NCI-H146 treated with DMSO at 0.1 percent for 48 hours (cell line): ENCODE data around the gene AATK.

ENCODE experiments used
- DNase-seq: peaks from one replicate; lab custom pipeline; 2025; ENCODE audit not compliant: unreplicated experiment; lab: John Stamatoyannopoulos, UW

AATK gene

DNA sequence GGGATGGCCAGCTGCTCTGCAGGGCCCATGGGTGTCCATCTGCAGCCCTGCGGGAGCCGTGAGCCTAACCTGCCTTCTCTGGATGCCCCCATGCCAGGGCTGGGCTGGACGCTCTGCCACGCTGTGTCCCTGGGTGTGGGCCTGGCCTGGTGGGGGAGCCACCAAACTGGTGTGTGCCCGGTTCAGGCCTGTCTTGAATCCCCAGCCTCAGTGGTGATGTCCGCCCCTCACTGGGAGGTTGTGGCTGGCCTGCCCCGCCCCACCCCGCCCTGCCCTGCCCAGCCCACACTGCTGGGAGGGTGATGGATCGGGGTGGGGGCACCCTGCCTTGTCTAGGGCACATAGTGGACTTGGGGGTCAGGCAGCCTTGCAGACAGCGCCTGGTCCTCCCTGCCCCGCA is 50.8 kb downstream of the AATK start:
- DNase-seq, result no peak

GRCh38 chr17:81114351-81115093 is 51.5 kb downstream of the AATK start:
- DNase-seq, result no peak

DNA sequence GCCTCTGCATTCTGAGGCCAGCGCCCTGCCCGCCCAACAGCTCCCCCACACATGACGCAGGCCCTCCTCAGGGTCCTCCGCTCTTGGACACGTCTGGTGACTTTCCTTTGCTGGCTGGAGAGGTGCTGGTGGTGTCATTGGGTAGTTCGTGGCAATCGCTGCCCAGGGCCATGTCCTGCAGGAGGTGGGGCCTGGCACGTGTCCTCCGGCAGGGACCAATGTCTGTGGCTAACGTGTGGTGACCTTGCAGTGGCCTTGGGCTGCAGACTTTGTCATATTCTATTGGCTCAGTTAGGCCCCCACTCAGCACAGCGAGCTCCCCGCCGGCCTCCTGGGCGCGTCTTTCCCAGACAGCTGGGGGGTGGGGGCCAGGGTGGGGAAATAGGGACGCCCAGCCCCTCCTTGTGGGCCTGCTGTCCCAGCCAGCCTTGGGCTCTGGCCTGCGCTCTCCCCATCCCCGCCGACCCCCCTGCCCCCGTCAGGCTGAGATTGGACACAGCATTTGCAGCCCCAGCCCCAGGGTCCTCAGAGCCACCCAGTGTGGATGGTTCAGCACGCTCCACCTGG is 52.8 kb downstream of the AATK start:
- DNase-seq, result no peak

- no peak for DNase-seq
Measured at GRCh38 chr17:81112450-81112849, 53.6 kb downstream of the AATK start.

- peak; percentile 5 for DNase-seq
Measured at GRCh38 chr17:81111066-81111465, 55.0 kb downstream of the AATK start.

- DNase-seq, result no peak
Measured at GRCh38 chr17:81110488-81111040, 55.5 kb downstream of the AATK start.

DNA sequence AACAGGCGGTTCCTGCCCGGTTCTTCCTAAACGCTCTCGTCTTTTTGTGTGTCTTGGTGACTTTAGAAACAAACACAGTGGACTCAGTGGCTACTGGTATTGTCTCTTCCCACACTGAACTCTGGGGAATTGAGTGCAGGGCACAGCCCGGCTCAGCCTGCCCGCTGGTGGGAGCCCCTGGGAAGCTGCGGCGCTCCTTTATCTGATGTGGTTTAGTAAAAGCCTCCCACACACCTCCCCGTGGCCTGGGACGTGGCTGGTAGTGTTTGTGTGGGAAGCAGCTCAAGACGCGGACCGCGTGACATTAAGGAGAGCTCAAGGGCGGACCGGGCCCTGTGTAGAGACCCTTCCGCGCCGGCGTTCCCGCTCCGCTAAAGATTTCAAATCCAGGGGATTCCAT is 56.1 kb downstream of the AATK start:
- DNase-seq, result no peak

- DNase-seq, result no peak
Measured at GRCh38 chr17:81108220-81108619, 57.8 kb downstream of the AATK start.

DNA sequence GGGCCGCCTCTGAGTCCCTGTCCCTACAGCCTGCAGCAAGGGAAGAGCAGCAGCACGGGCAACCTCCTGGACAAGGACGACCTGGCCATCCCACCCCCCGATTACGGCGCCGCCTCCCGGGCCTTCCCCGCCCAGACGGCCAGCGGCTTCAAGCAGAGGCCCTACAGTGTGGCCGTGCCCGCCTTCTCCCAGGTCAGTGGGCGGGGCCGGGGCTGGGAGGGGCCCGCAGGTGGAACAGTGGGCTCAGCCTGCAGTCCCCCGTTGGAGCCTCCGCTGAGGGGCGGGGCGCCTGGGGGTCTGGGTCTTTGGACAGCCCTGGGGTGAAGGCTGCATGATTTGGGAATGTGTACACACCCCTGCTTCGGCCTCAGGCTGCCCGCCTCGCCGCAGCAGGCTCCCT is 59.3 kb downstream of the AATK start:
- DNase-seq, result no peak

DNA sequence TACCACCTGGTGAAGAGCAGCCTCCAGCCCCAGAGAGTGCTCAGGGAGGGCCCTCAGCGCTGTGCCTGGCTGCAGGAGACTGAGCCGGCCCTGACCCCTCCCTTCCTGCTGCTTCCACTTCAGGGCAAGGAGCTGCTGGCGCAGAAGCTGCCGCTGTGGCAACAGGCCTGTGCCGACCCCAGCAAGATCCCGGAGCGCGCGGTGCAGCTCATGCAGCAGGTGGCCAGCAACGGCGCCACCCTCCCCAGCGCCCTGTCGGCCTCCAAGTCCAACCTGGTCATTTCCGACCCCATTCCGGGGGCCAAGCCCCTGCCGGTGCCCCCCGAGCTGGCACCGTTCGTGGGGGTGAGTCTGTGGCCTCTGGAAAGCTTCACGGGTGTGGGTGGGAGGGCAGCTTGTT is 62.6 kb downstream of the AATK start:
- DNase-seq, result no peak

DNA sequence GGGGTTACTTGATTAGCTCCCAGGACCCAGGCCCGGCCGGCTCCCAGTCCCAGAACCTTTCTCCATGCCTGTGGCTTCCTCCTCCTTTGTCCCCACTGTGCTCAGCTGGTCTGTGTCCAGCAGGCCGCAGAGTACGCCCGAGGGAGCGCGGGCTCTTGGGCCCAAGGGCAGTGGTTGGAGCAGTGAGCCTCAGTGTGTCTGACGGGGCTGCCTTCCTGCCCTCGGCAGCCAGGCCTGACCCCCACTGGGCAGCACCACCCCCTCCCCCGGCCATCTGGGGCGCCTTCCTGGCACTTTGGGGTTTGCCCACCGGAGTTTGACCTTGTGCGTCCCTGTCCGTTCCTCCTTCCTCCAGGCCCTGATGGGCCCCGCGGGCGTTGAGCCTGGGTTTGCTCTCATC is 63.2 kb downstream of the AATK start:
- no peak for DNase-seq

DNA sequence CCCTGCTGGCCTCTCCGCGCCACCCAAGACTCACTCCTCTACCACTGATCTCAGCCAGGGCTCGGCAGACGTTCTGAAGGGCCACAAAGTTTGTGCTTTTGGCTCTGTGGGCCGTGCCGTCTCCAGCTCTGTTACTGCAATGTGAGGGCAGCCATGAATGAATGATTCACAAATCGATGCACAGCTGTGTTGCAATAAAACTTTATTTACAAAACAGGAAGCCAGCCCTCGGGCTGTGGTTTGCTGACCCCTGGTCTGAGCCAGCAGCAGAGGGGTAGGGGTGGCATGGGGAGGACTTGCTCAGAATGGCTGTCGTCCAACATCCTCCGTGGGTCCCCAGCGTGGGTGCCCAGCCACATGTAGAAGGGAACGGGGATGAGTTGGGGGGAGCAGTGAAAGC is 63.7 kb downstream of the AATK start:
- no peak for DNase-seq

DNA sequence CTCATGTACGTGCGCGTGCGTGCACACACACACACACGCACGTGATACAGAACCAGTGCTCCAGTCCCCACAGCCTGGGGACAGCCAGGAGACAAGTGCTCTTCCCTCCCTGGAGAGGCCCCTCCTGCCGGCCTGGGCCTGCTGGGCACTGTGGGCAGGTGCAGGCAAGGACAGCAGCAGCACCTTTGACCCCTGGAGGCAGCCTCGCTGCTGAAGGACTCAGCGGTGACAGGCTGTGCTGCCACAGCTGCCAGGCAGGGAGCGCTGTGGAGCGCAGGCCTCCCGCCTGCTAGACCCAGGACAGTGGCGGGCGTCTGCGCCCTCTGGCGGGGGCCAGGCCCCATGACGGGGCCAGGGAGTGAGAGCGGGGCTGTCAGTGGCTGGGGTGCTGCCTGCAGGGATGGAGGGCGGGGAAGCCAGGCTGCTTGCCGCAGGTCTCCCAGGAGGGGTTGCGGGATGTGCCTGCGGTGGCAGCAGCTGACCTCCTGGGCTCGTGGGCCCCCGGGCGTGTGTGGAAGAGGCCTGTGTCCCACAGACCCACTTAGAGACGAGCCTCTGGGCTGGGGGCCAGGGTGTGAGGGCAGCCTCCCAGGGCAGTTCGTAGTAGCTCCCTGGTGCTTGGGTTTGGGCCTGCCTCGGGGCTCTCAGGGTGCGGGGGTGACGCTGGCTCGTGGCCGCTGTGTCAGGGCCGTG is 64.3 kb downstream of the AATK start:
- peak; percentile 66 for DNase-seq

DNA sequence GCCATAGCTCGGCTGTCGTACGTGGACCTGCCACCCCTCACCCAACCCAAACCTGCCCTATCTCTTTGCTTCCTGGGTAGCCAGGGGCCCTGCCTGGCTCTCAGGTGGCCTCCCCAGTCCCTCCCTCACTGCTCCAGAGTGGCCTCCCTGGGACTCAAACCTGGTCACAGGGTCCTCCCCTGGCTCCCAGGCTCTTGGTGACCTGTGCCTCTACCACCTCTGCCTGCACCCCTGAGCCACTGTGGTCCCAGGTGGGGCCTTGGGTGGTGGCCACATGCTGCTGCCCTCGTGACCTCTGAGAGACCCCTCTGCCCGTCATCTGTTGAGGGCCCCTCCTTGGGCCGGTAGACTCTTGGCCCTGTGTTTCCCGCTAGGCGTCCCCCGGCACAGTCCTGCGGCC is 65.4 kb downstream of the AATK start:
- no peak for DNase-seq

DNA sequence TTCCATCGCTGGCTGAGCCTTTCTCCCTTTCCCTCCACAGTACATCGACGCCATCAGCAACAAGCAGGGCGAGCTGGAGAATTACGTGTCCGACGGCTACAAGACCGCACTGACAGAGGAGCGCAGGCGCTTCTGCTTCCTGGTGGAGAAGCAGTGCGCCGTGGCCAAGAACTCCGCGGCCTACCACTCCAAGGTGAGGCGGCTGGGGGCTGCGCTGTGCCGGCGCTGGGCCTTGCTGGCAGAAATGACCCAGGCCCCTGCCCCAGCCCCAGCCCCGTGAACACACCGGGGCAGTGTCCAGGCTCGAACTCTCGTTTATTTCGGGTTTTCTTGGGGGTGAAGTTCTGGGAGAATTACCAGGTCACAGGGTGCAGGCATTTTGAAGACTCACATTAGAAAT is 66.1 kb downstream of the AATK start:
- no peak for DNase-seq

DNA sequence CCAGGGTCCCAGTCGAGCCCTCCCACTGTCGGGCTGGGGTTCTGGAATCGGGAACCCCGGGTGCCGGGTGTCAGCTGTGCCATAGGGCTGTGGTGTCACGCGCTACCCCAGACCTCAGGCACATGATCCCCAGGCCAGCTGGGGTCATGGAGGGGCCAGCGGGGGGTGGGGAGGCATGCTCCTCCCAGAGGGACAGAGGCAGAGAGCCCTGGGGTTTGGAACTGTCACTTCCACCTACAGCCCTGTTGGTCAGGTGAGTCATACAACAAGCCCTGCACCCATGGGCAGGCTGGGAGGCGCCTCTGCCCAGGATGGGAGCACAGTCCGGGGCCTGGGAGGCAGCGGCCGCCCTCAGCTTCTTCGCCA is 68.1 kb downstream of the AATK start:
- DNase-seq, result no peak

DNA sequence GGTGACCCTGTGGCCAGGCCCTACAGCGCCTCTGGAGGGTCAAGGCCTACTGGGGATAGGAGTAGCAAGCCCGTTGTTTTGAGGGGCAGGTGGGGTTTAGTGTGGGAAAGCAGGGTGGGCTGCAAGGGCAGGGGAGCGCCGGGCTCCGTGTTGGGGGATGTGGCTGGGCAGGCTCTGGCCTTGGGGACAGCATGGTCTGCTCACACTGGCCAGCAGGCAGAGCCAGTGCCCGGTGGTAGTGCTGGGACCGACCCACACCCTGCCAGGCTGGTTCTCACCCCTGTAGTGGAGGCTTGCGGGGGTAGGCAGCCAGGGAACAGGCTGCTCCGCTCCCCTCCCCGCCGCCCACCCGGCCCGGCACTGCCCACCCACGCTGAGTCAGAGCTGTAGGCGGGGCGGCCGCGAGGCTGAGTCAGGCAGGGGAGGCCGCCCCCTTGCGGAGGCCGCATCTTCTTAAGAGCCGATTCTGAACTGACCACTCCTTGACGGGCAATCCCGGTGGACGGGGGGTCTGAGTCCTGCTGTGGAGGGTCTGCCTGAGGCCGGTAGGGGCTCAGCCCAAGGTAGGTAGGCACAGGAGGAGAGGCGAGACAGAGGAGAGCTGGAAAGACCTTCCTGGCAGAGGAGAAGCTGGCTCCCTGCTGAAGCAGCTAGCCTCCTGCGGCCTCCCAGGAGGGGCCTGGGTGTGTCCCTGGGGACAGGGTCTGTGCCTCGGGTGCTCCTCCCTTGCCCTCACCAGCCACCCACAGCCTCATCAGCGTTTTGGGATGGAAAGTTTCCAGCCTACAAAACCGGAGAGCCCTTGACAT is 68.7 kb downstream of the AATK start:
- no peak for DNase-seq

GRCh38 chr17:81096741-81097133 is 69.3 kb downstream of the AATK start:
- DNase-seq, result no peak

DNA sequence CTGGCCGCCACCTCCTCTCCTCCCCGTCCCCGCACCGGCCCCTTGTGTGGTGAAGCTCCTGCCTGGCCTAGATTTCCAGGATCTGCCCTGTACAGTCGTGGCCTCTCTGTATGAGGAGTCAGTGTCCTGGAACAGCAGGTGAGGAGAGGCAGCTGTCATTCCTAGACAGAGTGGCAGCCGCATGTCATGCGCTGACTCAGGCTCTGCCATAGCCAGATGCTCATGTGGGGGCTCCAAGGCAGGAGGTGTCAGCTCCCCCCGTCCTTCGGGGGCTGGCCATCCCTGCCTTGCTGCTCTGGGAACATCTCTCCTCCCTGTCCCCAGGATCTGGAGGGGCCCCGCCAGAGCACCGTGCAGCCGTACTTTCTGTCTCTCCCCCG is 70.6 kb downstream of the AATK start:
- no peak for DNase-seq

- peak; percentile 78 for DNase-seq
Measured at GRCh38 chr17:81094509-81095382, 71.3 kb downstream of the AATK start.
